GM23248 (cell line): ENCODE results near the gene UGDH. TPM values are rescaled to one million over a fixed set of nuclear protein-coding genes. Genes with fewer than 3 reads are reported as not detected.
A peak's percentile ranks its signal among the peaks of the same experiment; 100 is the strongest.

Experiments used
- DNase-seq: peaks from one replicate; pipeline ENCODE4 v3.0.0-alpha.2; 2015
- H2AFZ ChIP-seq: fragments of 200-600 bp; sonication (generic); 2 replicates; pipeline ENCODE4 v1.6.1; 2016; ENCODE audit warnings: antibody characterized with exemption
- H3F3A ChIP-seq: fragments of 200-600 bp; sonication (generic); 2 replicates; pipeline ENCODE4 v1.6.1; 2016; ENCODE audit warnings: mild to moderate bottlenecking, antibody characterized with exemption, mixed run types; ENCODE audit not compliant: insufficient read depth
- H3K27ac ChIP-seq: fragments of 200-600 bp; sonication (generic); 2 replicates; pipeline ENCODE4 v1.5.1; 2016; ENCODE audit warnings: mild to moderate bottlenecking
- H3K27me3 ChIP-seq: fragments of 200-600 bp; sonication (generic); replicated peaks from 2 replicates; pipeline ENCODE4 v1.6.1; 2016; ENCODE audit warnings: mild to moderate bottlenecking; ENCODE audit not compliant: insufficient read depth
- H3K36me3 ChIP-seq: fragments of 200-600 bp; sonication (generic); 2 replicates; pipeline ENCODE4 v1.6.1; 2016; ENCODE audit warnings: low read depth, mild to moderate bottlenecking
- H3K4me1 ChIP-seq: fragments of 200-600 bp; sonication (generic); 2 replicates; pipeline ENCODE4 v1.6.1; 2016; ENCODE audit warnings: mild to moderate bottlenecking; ENCODE audit not compliant: insufficient read depth
- H3K4me2 ChIP-seq: fragments of 200-600 bp; sonication (generic); one replicate; pipeline ENCODE4 v1.6.1; 2016; ENCODE audit warnings: mild to moderate bottlenecking; ENCODE audit not compliant: unreplicated experiment
- H3K4me3 ChIP-seq: fragments of 200-600 bp; sonication (generic); 2 replicates; pipeline ENCODE4 v1.5.1; 2016; ENCODE audit warnings: mild to moderate bottlenecking
- H3K79me2 ChIP-seq: fragments of 200-600 bp; sonication (generic); 2 replicates; pipeline ENCODE4 v1.6.1; 2016; ENCODE audit warnings: mild to moderate bottlenecking; ENCODE audit not compliant: insufficient read depth
- H3K9ac ChIP-seq: fragments of 200-600 bp; sonication (generic); 2 replicates; pipeline ENCODE4 v1.6.1; 2016; ENCODE audit warnings: mild to moderate bottlenecking
- H3K9me2 ChIP-seq: fragments of 200-600 bp; sonication (generic); 2 replicates; pipeline ENCODE4 v1.6.1; 2016; ENCODE audit warnings: mixed run types, mild to moderate bottlenecking, moderate library complexity; ENCODE audit not compliant: insufficient read depth
- H3K9me3 ChIP-seq: fragments of 200-600 bp; sonication (generic); one replicate; pipeline ENCODE4 v1.6.1; 2017; ENCODE audit warnings: low read depth
- H4K20me1 ChIP-seq: fragments of 200-600 bp; sonication (generic); 2 replicates; pipeline ENCODE4 v1.6.0; 2016; ENCODE audit not compliant: insufficient read depth
- EZH2 ChIP-seq: fragments of 200-600 bp; sonication (generic); IDR thresholded peaks from 2 replicates; pipeline ENCODE4 v1.6.1; 2018; ENCODE audit warnings: antibody characterized with exemption, mild to moderate bottlenecking; ENCODE audit not compliant: insufficient read depth, poor library complexity, severe bottlenecking
- EZH2phosphoT487 ChIP-seq: fragments of 200-600 bp; sonication (generic); IDR thresholded peaks from 2 replicates; pipeline ENCODE4 v1.6.1; 2018; ENCODE audit warnings: antibody characterized with exemption, moderate library complexity, mild to moderate bottlenecking, low read depth; ENCODE audit not compliant: insufficient read depth
- WGBS, 2 experiments: methylation state at CpG; one replicate each; pipeline ENCODE4 v1.1.6; 2015 to 2017; ENCODE audit warnings: low lambda C conversion rate in 2 of 2, low coverage in 1 of 2; ENCODE audit errors: missing lambda C conversion rate in 2 of 2; 5-methylcytosine and 5-hydroxymethylcytosine counted together
- in situ Hi-C: fragments of 300-500 bp; cut with MboI; formaldehyde crosslinking; loops from 2 replicates; pipeline ENCODE4 v1.15.0; 2020
- polyA plus RNA-seq: library from polyadenylated mRNA; unstranded; fragments of >200 nt; fragmentation: Nextera tagmentation; extraction: Ambion mirVana; gene quantifications from 2 replicates; pipeline ENCODE4 v1.2.1, GENCODE V29; 2016
- total RNA-seq: library from RNA; depleted of rRNA; stranded (reverse); fragments of >200 nt; shearing (Covaris generic); gene quantifications from 2 replicates; pipeline ENCODE4 v1.2.3, GENCODE V29; 2014

Gene UGDH
- total and polyA plus RNA-seq, 2 experiments from 2014 or later = 140 to 263 TPM

GRCh38 chr4:39469429-39470077, 57.7 kb downstream of the UGDH start:
- TF ChIP-seq EZH2phosphoT487 (no peak), EZH2 (no peak)
- 69 to 73% methylated on average over 4 of the region's 4 CpGs for WGBS, 2 experiments
- Histone ChIP-seq H3K4me3 (no peak overlapping the region), H3K36me3 (no peaks in the 10 kb centered on the region), H3K27ac (peak overlapping the region; percentile 57), H3K27me3 (no peaks in the 10 kb centered on the region), H3F3A (peaks cover 22% of the 10 kb centered on the region), H3K4me2 (no peak overlapping the region), H3K79me2 (no peaks in the 10 kb centered on the region), H3K9me3 (no peaks in the 10 kb centered on the region), H4K20me1 (no peaks in the 10 kb centered on the region), H3K9me2 (no peaks in the 10 kb centered on the region), H3K4me1 (peaks cover 8% of the 10 kb centered on the region), H2AFZ (peak overlapping the region; percentile 68), H3K9ac (peak overlapping the region; percentile 30)
- peak; percentile 92 for DNase-seq
- in situ Hi-C loops = loop anchor here (10.0 kb wide), 1 partner anchor 165 kb away; the partner anchor contains the start of gene SMIM14

- Histone ChIP-seq H2AFZ (no peak overlapping the region), H4K20me1 (no peaks in the 10 kb centered on the region), H3K9ac (no peak overlapping the region), H3K36me3 (no peaks in the 10 kb centered on the region), H3K4me2 (no peak overlapping the region), H3K27ac (no peak overlapping the region), H3K27me3 (no peaks in the 10 kb centered on the region), H3K4me3 (no peak overlapping the region), H3F3A (peaks cover 21% of the 10 kb centered on the region), H3K4me1 (peaks cover 8% of the 10 kb centered on the region), H3K79me2 (0 out of 2 replicates have a peak, but pooled peaks cover 7% of the 10 kb centered on the region), H3K9me2 (no peaks in the 10 kb centered on the region), H3K9me3 (no peaks in the 10 kb centered on the region)
- DNase-seq = no peak
- in situ Hi-C loops = no loop called here
- 95 to 100% methylated on average over 4 of the region's 4 CpGs for WGBS, 2 experiments
- TF ChIP-seq EZH2 = no peak
- no peak for TF ChIP-seq EZH2phosphoT487
These were observed 59.8 kb downstream of the UGDH start for GRCh38 chr4:39467464-39467863.

GRCh38 chr4:39466747-39467146, 60.5 kb downstream of the UGDH start:
- H3K27me3 ChIP-seq = no peaks in the 10 kb centered on the region
- 0 out of 2 replicates have a peak, but pooled peaks cover 7% of the 10 kb centered on the region for H3K79me2 ChIP-seq
- H3K36me3 ChIP-seq = no peaks in the 10 kb centered on the region
- in situ Hi-C loops = no loop called here
- no peak overlapping the region for H3K9ac ChIP-seq
- H3K9me3 ChIP-seq = no peaks in the 10 kb centered on the region
- no peaks in the 10 kb centered on the region for H4K20me1 ChIP-seq
- H2AFZ ChIP-seq = no peak overlapping the region
- WGBS, 2 experiments = 58 to 61% methylated on average over 4 of the region's 4 CpGs
- H3K9me2 ChIP-seq = no peaks in the 10 kb centered on the region
- H3F3A ChIP-seq = peaks cover 18% of the 10 kb centered on the region
- H3K27ac ChIP-seq = no peak overlapping the region
- H3K4me2 ChIP-seq = no peak overlapping the region
- H3K4me3 ChIP-seq = no peak overlapping the region
- peaks cover 8% of the 10 kb centered on the region for H3K4me1 ChIP-seq
- no peak for TF ChIP-seq EZH2phosphoT487
- no peak for TF ChIP-seq EZH2
- DNase-seq = peak; percentile 33

GRCh38 chr4:39464886-39465501, 62.2 kb downstream of the UGDH start:
- peaks cover 18% of the 10 kb centered on the region for H3K79me2 ChIP-seq
- DNase-seq = peak; percentile 93
- H3K4me1 ChIP-seq = peaks cover 11% of the 10 kb centered on the region
- in situ Hi-C loops = no loop called here
- no peaks in the 10 kb centered on the region for H4K20me1 ChIP-seq
- no peaks in the 10 kb centered on the region for H3K9me2 ChIP-seq
- TF ChIP-seq EZH2 = no peak
- TF ChIP-seq EZH2phosphoT487 = no peak
- H3K4me2 ChIP-seq = peak overlapping the region; percentile 55
- no peaks in the 10 kb centered on the region for H3K27me3 ChIP-seq
- peak overlapping the region; percentile 96 for H2AFZ ChIP-seq
- 2 to 5% methylated on average over 2 of the region's 2 CpGs for whole genome bisulfite sequencing, 2 experiments
- no peaks in the 10 kb centered on the region for H3K9me3 ChIP-seq
- H3K36me3 ChIP-seq = no peaks in the 10 kb centered on the region
- H3K27ac ChIP-seq = peak overlapping the region; percentile 68
- peak overlapping the region; percentile 39 for H3K4me3 ChIP-seq
- peaks cover 23% of the 10 kb centered on the region for H3F3A ChIP-seq
- peak overlapping the region; percentile 61 for H3K9ac ChIP-seq
